Motor neuron (in vitro differentiated cells): ENCODE measurements around the gene SLC2A9. TPM values are rescaled to one million over a fixed set of nuclear protein-coding genes. Genes with fewer than 3 reads are reported as not detected.

Experiments
- ATAC-seq, 8 experiments: fragments of 200-7000 bp; cut with Tn5 transposase; replicated peaks in 6 of 8; 2 replicates each; pipeline ENCODE4 v1.8.0; 2021; ENCODE audit warnings: mild to moderate bottlenecking in 8 of 8, moderate library complexity in 8 of 8
- H3K27ac ChIP-seq, 2 donors: fragments of 250-450 bp; sonication (Bioruptor Pico); 2 replicates each; pipeline ENCODE4 v1.9.0; 2021; ENCODE audit warnings: antibody characterized with exemption in 2 of 2, mild to moderate bottlenecking in 2 of 2, moderate library complexity in 1 of 2
- H3K4me1 ChIP-seq, 2 donors: fragments of 250-450 bp; sonication (Bioruptor Pico); replicated peaks in 1 of 2; 2 replicates each; pipeline ENCODE4 v1.6.1; 2021; ENCODE audit warnings: antibody characterized with exemption in 2 of 2, mild to moderate bottlenecking in 2 of 2, moderate library complexity in 1 of 2
- H3K4me3 ChIP-seq, 5 donors: fragments of 250-450 bp; sonication (Bioruptor Pico); 2 replicates each; pipeline ENCODE4 v1.9.0; 2021; ENCODE audit warnings: antibody characterized with exemption in 5 of 5, mild to moderate bottlenecking in 5 of 5, moderate library complexity in 4 of 5
- WGBS, 10 experiments: fragments of 450-650 bp; shearing (Covaris generic); methylation state at CpG; one replicate each; pipeline ENCODE4 v1.0.0; 2022; 5-methylcytosine and 5-hydroxymethylcytosine counted together
- in situ Hi-C, 9 experiments: fragments of 400-800 bp; cut with MboI; loops; one replicate each; pipeline ENCODE4 v1.15.0; 2021; ENCODE audit warnings: low sequenced_read_pairs in 9 of 9, low pct_unique_long_range_greater_than_20kb in 2 of 9; ENCODE audit not compliant: unreplicated experiment in 9 of 9
- total RNA-seq, 8 experiments: library from RNA; unstranded; fragments of 300-600 nt; gene quantifications; 2 replicates each; pipeline versions ENCODE4 v1.2.3 to v1.2.4, GENCODE V29; 2022

The SLC2A9 gene
- total RNA-seq, 8 experiments from 2014 or later: 0.21 to 4.4 (median 1.3) TPM

DNA sequence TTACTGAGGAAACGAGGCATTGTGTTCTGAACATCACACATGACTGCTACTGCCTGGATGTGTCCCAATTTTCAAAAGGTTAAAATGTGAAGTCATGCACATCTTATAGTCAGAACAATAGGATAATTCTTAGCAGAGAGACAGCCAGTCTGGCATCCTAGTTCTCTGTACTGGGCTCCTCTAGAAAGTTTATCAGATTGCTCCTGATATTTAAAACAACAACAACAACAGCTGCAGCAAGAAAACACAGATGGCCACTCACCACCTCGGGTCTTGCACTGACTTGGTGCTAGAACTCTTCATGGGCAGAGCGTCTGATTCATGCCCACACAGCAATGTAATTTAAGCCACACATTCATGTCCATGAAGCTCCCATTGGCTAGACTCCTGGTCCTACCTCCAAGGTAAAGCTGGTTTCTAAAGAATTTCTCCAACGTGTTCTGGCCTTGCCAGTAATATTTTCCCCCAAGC, 33.3 kb upstream of the SLC2A9 start:
- Histone ChIP-seq H3K27ac (no peak overlapping the region), H3K4me1 (peaks cover 21 to 22% of the 10 kb centered on the region in 2 donors), H3K4me3 (no peak overlapping the region)
- WGBS, 10 experiments: 11 to 100% (median 80%) methylated on average over 1 to 4 of the region's 4 CpGs; no CpG with 5 or more reads in 1 of the 10 experiments
- in situ Hi-C loops: loop anchor here in 1 of 9 experiments (25.0 kb wide), 1 partner anchor 292 kb away; no protein-coding TSS in a partner anchor
- no peak for ATAC-seq

DNA sequence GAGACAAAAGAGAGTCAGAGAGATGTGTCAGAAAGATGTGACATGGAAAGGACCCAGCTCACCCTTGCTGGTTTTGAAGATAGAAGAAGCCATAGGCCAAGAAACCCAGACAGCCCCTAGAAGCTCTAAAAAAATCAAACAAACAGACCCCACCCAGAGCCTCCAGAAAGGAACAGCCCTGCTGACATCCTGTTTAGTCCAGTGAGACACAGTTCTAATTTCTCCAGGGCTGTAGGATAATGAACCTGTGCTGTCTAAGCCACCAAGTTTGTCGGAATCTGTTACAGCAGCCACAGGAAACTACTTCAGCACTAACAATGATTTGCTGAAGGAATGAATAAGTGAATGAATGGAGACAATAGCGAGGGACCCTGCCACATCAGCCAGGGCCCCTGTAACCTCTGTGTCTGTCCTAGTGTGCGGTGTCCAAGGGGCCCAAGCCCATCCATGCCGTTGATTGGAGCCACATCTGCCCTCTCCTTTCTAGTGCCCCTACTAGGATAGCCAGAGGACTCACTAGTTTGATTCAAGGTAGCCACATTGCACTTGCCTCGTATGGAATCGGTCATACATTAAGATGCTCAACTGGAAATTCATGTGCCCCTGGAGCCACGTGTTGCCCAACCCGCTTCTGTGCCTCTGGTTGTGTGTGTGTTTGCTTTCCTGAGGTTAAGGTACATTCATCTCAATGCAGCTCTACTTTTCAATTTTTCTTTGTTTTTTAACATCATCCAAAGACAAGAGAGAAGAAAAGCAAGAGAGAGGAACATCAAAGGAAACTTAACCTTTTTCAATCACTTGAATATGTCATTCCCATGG, 32.5 kb upstream of the SLC2A9 start:
- H3K27ac ChIP-seq: no peak overlapping the region
- peaks cover 27% of the 10 kb centered on the region in 2 donors for H3K4me1 ChIP-seq
- in situ Hi-C loops: loop anchor here in 1 of 9 experiments (25.0 kb wide), 1 partner anchor 292 kb away; no protein-coding TSS in a partner anchor
- no peak for ATAC-seq
- WGBS, 10 experiments: 77 to 87% (median 80%) methylated on average over 2 to 7 of the region's 8 CpGs; no CpG with 5 or more reads in 2 of the 10 experiments
- no peak overlapping the region for H3K4me3 ChIP-seq

DNA sequence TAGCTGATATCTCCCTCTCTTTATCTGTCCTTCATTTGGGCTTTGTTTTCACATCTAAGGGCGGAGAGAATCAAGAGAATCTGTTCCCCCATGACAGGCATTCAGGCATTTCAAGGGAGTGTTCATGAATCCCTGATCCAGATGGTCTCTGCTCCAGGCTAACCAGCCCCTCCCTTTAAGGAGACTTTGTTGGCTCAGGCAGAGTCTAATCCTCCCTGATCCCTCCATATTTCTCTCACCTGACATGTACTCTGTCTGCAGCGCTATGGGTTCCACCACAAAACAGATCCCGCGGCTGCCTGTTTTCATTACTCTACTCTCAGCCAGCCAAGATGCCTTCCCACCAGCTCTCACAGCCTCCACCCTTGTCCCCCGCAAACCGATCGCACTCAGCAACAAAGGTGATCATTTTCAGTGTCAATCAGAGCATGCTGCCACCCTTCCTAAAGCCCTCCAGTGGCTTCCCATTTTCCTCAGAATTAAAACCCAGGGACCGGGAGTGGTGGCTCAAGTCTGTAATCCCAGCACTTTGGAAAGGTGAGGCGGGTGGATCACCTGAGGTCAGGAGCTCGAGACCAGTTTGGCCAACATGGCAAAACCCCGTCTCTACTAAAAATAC, 30.3 kb upstream of the SLC2A9 start:
- 20 to 100% (median 74%) methylated on average over 1 to 8 of the region's 11 CpGs; no CpG with 5 or more reads in 2 of the 10 experiments for WGBS, 10 experiments
- in situ Hi-C loops: loop anchor here in 1 of 9 experiments (25.0 kb wide), 1 partner anchor 289 kb away; no protein-coding TSS in a partner anchor
- peak in 6 of 8 experiments; percentile 43 to 92 (median 64) for ATAC-seq
- peaks cover 27 to 29% of the 10 kb centered on the region in 2 donors for H3K4me1 ChIP-seq
- H3K4me3 ChIP-seq: no peak overlapping the region
- H3K27ac ChIP-seq: peak overlapping the region in 1 of 2 donors; percentile 15

DNA sequence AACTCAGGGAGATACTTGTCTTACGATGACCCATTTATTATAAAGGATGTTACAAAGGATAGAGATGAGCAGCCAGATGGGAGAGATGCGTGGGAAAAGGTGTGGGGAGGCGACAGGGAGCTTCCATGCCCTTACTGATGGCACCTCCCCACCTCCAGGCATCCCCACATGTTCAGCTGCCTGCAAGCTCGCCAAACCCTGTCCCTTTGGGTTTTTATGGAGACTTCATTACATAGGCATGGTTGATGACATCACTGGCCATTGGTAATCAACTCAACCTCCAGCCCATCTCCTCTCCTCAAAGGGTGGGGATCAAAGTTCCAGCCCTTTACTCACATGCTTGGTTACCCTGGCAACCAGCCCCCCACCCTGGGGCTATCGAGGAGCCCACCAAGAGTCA, 29.4 kb upstream of the SLC2A9 start:
- 43 to 80% (median 63%) methylated on average over 1 to 3 of the region's 5 CpGs; no CpG with 5 or more reads in 6 of the 10 experiments for WGBS, 10 experiments

DNA sequence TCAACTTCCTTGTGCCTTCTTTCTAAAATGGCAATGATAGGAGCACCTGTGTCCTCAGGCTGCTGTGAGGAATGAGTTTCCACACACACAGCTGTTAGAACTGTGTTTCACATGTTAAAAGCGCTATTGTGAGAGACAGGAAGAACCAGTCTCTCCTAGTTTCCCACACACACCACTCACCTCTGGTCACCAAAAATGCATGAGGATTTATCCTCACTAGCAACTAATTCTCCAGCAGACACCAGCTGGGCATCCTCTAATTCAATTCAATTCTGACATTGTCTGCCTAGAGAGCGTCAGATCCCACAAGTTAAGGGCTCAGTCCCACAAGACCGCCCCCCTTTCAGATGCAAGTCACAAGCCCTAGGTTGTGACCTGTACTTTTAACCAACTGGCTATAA, 29.0 kb upstream of the SLC2A9 start:
- peak overlapping the region in 1 of 2 donors; percentile 38 for H3K27ac ChIP-seq
- WGBS, 10 experiments: 50 to 100% (median 83%) methylated on average over 1 to 2 of the region's 3 CpGs; no CpG with 5 or more reads in 6 of the 10 experiments
- H3K4me3 ChIP-seq: no peak overlapping the region
- ATAC-seq: peak in 3 of 8 experiments; percentile 46 to 56 (median 52)
- peaks cover 27 to 29% of the 10 kb centered on the region in 2 donors for H3K4me1 ChIP-seq
- in situ Hi-C loops: loop anchor here in 1 of 9 experiments (25.0 kb wide), 1 partner anchor 288 kb away; no protein-coding TSS in a partner anchor

More for the DNA sequence above, 29.4 kb upstream of the SLC2A9 start:
- ATAC-seq: peak in 4 of 8 experiments; percentile 27 to 44 (median 34)
- Histone ChIP-seq H3K27ac (peak overlapping the region; percentile 15 to 38), H3K4me1 (peaks cover 27 to 29% of the 10 kb centered on the region in 2 donors), H3K4me3 (no peak overlapping the region)
- in situ Hi-C loops: loop anchor here in 1 of 9 experiments (25.0 kb wide), 1 partner anchor 288 kb away; no protein-coding TSS in a partner anchor

DNA sequence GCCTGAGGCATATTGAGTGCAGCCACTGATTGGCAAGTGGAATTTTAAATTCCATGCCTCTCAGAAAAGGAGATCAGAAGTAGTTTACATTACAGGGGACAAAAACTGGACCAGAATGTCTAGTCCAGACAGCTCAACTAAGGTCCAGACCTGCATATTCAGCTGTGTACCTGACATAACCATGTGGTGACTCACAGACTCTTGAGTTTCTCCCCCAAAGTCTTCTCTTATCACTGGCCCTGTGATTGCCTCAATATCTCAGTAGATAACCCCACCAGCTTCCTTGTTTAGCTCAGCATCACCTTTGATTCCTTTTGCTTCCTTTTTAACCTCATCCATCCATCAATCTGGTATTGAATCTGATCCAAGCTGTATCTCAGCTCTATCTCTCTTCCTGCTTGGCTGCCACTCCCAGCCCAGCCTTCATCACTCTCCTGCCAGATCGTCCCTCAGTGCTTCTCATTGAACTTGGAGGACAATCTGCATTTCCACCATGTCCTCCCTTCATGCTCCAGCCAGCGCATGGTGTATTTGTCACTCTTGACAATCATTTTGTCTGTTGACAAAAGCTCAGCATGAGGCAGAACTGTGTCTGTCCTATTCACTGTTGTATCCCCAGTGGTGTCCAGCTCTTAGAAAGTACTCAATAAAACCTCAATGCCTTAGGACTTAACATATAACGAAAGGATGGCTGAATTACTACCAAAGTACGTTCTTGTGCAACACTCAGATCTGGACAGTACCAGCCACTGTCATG, 27.8 kb upstream of the SLC2A9 start:
- H3K27ac ChIP-seq: peak overlapping the region in 1 of 2 donors; percentile 27
- in situ Hi-C loops: no loop called here
- no peak overlapping the region for H3K4me3 ChIP-seq
- WGBS, 10 experiments: 0 to 100% (median 24%) methylated on average over 1 to 3 of the region's 4 CpGs; no CpG with 5 or more reads in 1 of the 10 experiments
- peak in 5 of 8 experiments; percentile 55 to 78 (median 64) for ATAC-seq
- peaks cover 27 to 29% of the 10 kb centered on the region in 2 donors for H3K4me1 ChIP-seq

DNA sequence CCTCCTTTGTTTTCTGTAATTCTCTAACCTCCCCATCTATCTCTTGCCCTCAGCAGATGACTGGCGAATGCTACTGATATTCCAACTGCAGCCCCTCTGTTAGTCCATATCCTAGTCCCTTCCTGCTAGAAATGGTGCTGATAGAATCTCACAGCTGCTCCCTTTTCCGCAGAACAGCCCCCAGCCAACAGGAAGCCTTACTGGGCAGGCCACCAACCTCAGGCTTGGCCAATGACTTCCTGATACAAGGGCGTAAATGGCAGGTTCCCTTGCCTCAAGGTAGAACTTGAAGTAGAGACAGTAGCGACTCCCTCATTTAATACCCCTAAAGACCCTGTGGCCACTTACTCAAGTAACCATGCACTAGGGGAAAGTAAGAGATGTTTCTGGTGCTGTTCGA, 26.7 kb upstream of the SLC2A9 start:
- Histone ChIP-seq H3K4me3 (no peak overlapping the region), H3K27ac (no peak overlapping the region), H3K4me1 (peaks cover 27 to 29% of the 10 kb centered on the region in 2 donors)
- in situ Hi-C loops: no loop called here
- no peak for ATAC-seq
- 73 to 100% (median 88%) methylated on average over 1 to 3 of the region's 5 CpGs; no CpG with 5 or more reads in 1 of the 10 experiments for WGBS, 10 experiments

DNA sequence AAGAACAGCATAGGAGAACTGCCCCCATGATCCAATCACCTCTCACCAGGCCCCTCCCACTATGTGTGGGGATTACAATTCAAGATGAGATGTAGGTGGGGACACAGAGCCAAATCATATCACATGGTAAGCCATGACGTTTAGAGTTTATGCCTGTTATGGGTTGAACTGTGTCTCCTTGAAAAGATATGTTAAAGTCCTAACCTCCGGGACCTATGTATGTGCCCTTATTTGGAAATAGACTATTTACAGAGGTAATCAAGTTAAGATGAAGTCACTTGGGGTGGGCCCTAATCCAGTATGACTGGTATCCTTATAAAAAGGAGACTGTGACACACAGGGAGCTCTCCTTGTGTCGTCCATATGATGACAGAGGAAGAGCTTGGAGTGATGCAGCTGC, 25.2 kb upstream of the SLC2A9 start:
- peaks cover 25% of the 10 kb centered on the region in 2 donors for H3K4me1 ChIP-seq
- no peak overlapping the region for H3K4me3 ChIP-seq
- 20 to 92% (median 72%) methylated on average over 1 to 3 of the region's 3 CpGs; no CpG with 5 or more reads in 3 of the 10 experiments for WGBS, 10 experiments
- peak in 3 of 8 experiments; percentile 21 to 56 (median 28) for ATAC-seq
- no peak overlapping the region for H3K27ac ChIP-seq
- in situ Hi-C loops: no loop called here

DNA sequence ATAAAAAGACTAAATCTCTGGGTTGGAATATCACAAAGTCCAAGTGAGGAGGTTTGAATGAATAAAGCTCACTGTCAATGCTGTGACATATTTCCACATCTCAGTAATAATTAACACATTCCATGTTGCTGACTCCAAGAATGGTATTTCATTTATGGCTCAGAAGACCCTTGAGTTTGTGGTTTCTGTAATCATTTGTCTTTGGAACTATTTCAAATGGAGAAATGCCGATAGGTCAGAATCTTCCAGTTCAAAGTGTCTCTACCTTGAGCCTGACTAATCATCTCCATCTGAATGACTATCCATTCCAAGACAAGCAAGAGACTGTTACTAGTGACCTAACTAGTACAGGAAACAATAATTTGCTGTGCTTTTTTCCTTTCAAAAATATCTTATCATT, 24.2 kb upstream of the SLC2A9 start:
- Histone ChIP-seq H3K4me1 (peaks cover 15% of the 10 kb centered on the region in 2 donors), H3K4me3 (no peak overlapping the region), H3K27ac (no peak overlapping the region)
- ATAC-seq: peak in 3 of 8 experiments; percentile 31 to 52 (median 48)
- 0 to 80% (median 50%) methylated on average over 1 of the region's 1 CpG; no CpG with 5 or more reads in 1 of the 10 experiments for WGBS, 10 experiments
- in situ Hi-C loops: no loop called here

DNA sequence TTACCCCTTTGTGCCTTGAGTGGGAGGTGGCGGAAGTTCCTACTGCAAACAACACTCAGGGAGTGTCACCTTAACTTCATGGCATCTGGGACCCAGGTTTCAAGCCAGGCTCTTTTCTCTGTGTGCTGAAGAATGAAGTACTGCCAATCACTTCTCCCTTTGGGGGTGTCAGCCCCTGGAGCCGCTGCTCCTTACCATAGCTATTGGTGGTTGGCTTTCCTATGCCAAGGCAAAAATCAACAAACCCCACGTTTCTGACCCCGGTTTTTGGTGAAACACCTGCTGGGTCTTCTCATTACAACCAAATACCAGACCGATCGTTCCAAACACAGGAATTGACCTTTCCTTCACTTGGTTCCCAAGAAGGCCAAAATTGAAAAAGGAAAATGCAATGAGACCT, 19.7 kb upstream of the SLC2A9 start:
- 0 to 100% (median 86%) methylated on average over 1 to 6 of the region's 6 CpGs; no CpG with 5 or more reads in 2 of the 10 experiments for whole genome bisulfite sequencing, 10 experiments
- Histone ChIP-seq H3K27ac (no peak overlapping the region), H3K4me1 (peaks cover 10 to 13% of the 10 kb centered on the region in 2 donors), H3K4me3 (no peak overlapping the region)
- in situ Hi-C loops: no loop called here
- no peak for ATAC-seq

DNA sequence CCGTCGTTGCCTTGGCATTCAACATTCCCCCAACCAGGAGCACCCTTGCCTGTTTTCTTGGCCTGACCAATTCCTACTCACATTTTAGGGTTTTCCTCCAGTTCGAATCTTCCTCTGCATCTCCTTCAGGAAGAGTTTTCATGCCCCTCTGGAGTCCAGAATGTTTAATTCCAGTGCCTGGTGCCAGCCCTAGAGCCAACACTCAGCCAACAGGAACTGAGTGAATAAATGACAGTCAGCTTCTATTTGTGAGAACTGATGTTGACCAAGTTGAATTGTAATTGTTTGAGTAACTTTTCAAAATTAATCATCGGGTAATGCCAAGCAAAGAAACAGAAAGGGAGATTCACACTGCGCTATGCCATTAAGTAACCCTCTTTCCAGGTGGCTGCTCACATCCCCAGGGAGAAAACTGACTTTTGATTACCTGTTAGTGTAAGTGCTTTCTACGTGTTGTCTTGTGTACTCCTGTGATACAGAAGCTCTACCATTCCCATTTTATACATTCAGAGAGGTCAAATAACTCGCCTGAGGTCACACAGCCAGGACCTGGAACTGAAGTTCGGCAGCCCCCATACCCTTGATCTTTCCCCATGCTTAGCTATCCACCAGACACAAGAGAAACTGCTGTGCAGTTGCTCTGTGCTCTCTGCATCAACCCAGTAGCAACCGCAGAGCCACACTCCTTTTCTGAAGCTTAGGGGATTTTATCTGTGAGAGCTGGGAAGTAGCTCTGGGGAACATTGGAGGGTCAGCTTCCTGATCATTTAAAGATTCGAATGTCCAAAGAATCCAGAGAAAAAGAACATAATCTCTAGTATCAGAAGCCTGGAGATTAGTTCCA, 19.0 kb upstream of the SLC2A9 start:
- in situ Hi-C loops: no loop called here
- Histone ChIP-seq H3K27ac (no peak overlapping the region), H3K4me3 (no peak overlapping the region), H3K4me1 (peaks cover 10 to 13% of the 10 kb centered on the region in 2 donors)
- 19 to 94% (median 64%) methylated on average over 1 to 10 of the region's 10 CpGs; no CpG with 5 or more reads in 1 of the 10 experiments for WGBS, 10 experiments
- ATAC-seq: no peak
